ENCODE measurements around the gene COL4A4.

The COL4A4 gene

GRCh38 chr2:227160164-227160563 is 3.8 kb downstream of the COL4A4 start:
- no peak for DNase-seq

- no peak for DNase-seq
Observed at GRCh38 chr2:227154986-227155774, 8.8 kb downstream of the COL4A4 start.

GRCh38 chr2:227153758-227154486 is 10.1 kb downstream of the COL4A4 start:
- no peak for DNase-seq

- DNase-seq, result no peak
Observed at GRCh38 chr2:227153307-227153706, 10.7 kb downstream of the COL4A4 start.

- no peak for DNase-seq
Observed at GRCh38 chr2:227152093-227152766, 11.8 kb downstream of the COL4A4 start.

- DNase-seq, result peak; percentile 3
Observed at GRCh38 chr2:227150222-227150936, 13.6 kb downstream of the COL4A4 start.

GRCh38 chr2:227148106-227148505 is 15.9 kb downstream of the COL4A4 start:
- DNase-seq, result no peak

GRCh38 chr2:227147023-227147422 is 17.0 kb downstream of the COL4A4 start:
- DNase-seq, result no peak

- DNase-seq, result no peak
Observed at GRCh38 chr2:227146456-227146855, 17.5 kb downstream of the COL4A4 start.

- no peak for DNase-seq
Observed at GRCh38 chr2:227143895-227144294, 20.1 kb downstream of the COL4A4 start.

GRCh38 chr2:227141301-227141700 is 22.7 kb downstream of the COL4A4 start:
- DNase-seq, result no peak

GRCh38 chr2:227134591-227134990 is 29.4 kb downstream of the COL4A4 start:
- DNase-seq, result no peak

GRCh38 chr2:227132986-227133385 is 31.0 kb downstream of the COL4A4 start:
- no peak for DNase-seq

- no peak for DNase-seq
Observed at GRCh38 chr2:227130636-227131035, 33.4 kb downstream of the COL4A4 start.

- DNase-seq, result peak; percentile 75
Observed at GRCh38 chr2:227127201-227127600, 36.8 kb downstream of the COL4A4 start.

- no peak for DNase-seq
Observed at GRCh38 chr2:227125506-227125905, 38.5 kb downstream of the COL4A4 start.

GRCh38 chr2:227124811-227125210 is 39.2 kb downstream of the COL4A4 start:
- no peak for DNase-seq

GRCh38 chr2:227123697-227124096 is 40.3 kb downstream of the COL4A4 start:
- DNase-seq, result no peak

GRCh38 chr2:227118353-227118752 is 45.7 kb downstream of the COL4A4 start:
- no peak for DNase-seq

- no peak for DNase-seq
Observed at GRCh38 chr2:227117852-227118251, 46.2 kb downstream of the COL4A4 start.

GRCh38 chr2:227117027-227117426 is 47.0 kb downstream of the COL4A4 start:
- no peak for DNase-seq

- peak; percentile 47 for DNase-seq
Observed at GRCh38 chr2:227115761-227116160, 48.2 kb downstream of the COL4A4 start.

All from NCI-H510A treated with DMSO at 0.1 percent for 48 hours (cell line).